ENCODE measurements around the gene TSPAN33. TPM values are rescaled to one million over a fixed set of nuclear protein-coding genes. Genes with fewer than 3 reads are reported as not detected.
"Not testable (repeated sequence)": the region's sequence is repeated elsewhere in the genome, so short reads cannot be mapped to it uniquely, and the experiment has no call there.

TSPAN33 gene
- total RNA-seq, 1 experiment from 2014 or later: 12.4 TPM

GRCh38 chr7:129169686-129170440, 25.4 kb downstream of the TSPAN33 start:
- H3K4me1 Mint-ChIP-seq (ENCODE audit: low read depth, unreplicated experiment): no peaks in the 10 kb centered on the region
- no peak overlapping the region for H3K27ac Mint-ChIP-seq (ENCODE audit: unreplicated experiment)
- peaks cover 8% of the 10 kb centered on the region for H3K36me3 Mint-ChIP-seq (ENCODE audit: insufficient read depth, unreplicated experiment)
- no peak for TF ChIP-seq CTCF (IDR thresholded peaks at IDR 0.05; ENCODE audit: unreplicated experiment)
- intact Hi-C loops (cut with micrococcal nuclease; ENCODE audit: unreplicated experiment): no loop called here
- CTCF ChIA-PET: no interaction called here
- no peak overlapping the region for H3K4me3 Mint-ChIP-seq (ENCODE audit: low read depth, unreplicated experiment)
- H3K9me3 Mint-ChIP-seq (ENCODE audit: low read depth, unreplicated experiment): no peaks in the 10 kb centered on the region
- H3K27me3 Mint-ChIP-seq (ENCODE audit: unreplicated experiment): no peaks in the 10 kb centered on the region
- no TSS peak for BruUV-seq (replicated peaks)
- DNase-seq: no peak

GRCh38 chr7:129170441-129171021, 26.0 kb downstream of the TSPAN33 start:
- CTCF ChIA-PET: no interaction called here
- TF ChIP-seq CTCF (IDR thresholded peaks at IDR 0.05; ENCODE audit: unreplicated experiment): no peak
- intact Hi-C loops (cut with micrococcal nuclease; ENCODE audit: unreplicated experiment): no loop called here
- DNase-seq: no peak
- Mint-ChIP-seq H3K27ac (ENCODE audit: unreplicated experiment) (no peak overlapping the region), H3K4me3 (ENCODE audit: low read depth, unreplicated experiment) (no peak overlapping the region), H3K36me3 (ENCODE audit: insufficient read depth, unreplicated experiment) (peaks cover 4% of the 10 kb centered on the region), H3K4me1 (ENCODE audit: low read depth, unreplicated experiment) (no peaks in the 10 kb centered on the region), H3K9me3 (ENCODE audit: low read depth, unreplicated experiment) (no peaks in the 10 kb centered on the region), H3K27me3 (ENCODE audit: unreplicated experiment) (no peaks in the 10 kb centered on the region)
- BruUV-seq (replicated peaks): no TSS peak

- H3K27ac Mint-ChIP-seq (ENCODE audit: unreplicated experiment); DNase-seq; BruUV-seq (replicated peaks); H3K36me3 Mint-ChIP-seq (ENCODE audit: insufficient read depth, unreplicated experiment); H3K9me3 Mint-ChIP-seq (ENCODE audit: low read depth, unreplicated experiment); H3K4me3 Mint-ChIP-seq (ENCODE audit: low read depth, unreplicated experiment); intact Hi-C loops (cut with micrococcal nuclease; ENCODE audit: unreplicated experiment); CTCF ChIA-PET; H3K4me1 Mint-ChIP-seq (ENCODE audit: low read depth, unreplicated experiment): not testable (repeated sequence)
- H3K27me3 Mint-ChIP-seq (ENCODE audit: unreplicated experiment): peaks cover 12% of the 10 kb centered on the region
These were observed 29.4 kb downstream of the TSPAN33 start for GRCh38 chr7:129173861-129174260.

- no peak for DNase-seq
- H3K4me1 Mint-ChIP-seq (ENCODE audit: low read depth, unreplicated experiment): no peaks in the 10 kb centered on the region
- no peaks in the 10 kb centered on the region for H3K9me3 Mint-ChIP-seq (ENCODE audit: low read depth, unreplicated experiment)
- no peak overlapping the region for H3K4me3 Mint-ChIP-seq (ENCODE audit: low read depth, unreplicated experiment)
- no TSS peak for BruUV-seq (replicated peaks)
- intact Hi-C loops (cut with micrococcal nuclease; ENCODE audit: unreplicated experiment): no loop called here
- TF ChIP-seq CTCF (IDR thresholded peaks at IDR 0.05; ENCODE audit: unreplicated experiment): no peak
- H3K27me3 Mint-ChIP-seq (ENCODE audit: unreplicated experiment): peaks cover 34% of the 10 kb centered on the region
- no peaks in the 10 kb centered on the region for H3K36me3 Mint-ChIP-seq (ENCODE audit: insufficient read depth, unreplicated experiment)
- no peak overlapping the region for H3K27ac Mint-ChIP-seq (ENCODE audit: unreplicated experiment)
- CTCF ChIA-PET: no interaction called here
These were observed 32.6 kb downstream of the TSPAN33 start for GRCh38 chr7:129176916-129177710.
